Non-pigmented ciliary epithelial cell (primary cell): ENCODE results near the gene PLB1.

Source experiments
- DNase-seq: peaks from one replicate; pipeline ENCODE4 v3.0.0-alpha.2; 2010; ENCODE audit warnings: low read depth

The PLB1 gene

GRCh38 chr2:28564346-28564745, 68.5 kb downstream of the PLB1 start:
- no peak for DNase-seq

- no peak for DNase-seq
Observed at GRCh38 chr2:28565033-28565432, 69.2 kb downstream of the PLB1 start.

DNA sequence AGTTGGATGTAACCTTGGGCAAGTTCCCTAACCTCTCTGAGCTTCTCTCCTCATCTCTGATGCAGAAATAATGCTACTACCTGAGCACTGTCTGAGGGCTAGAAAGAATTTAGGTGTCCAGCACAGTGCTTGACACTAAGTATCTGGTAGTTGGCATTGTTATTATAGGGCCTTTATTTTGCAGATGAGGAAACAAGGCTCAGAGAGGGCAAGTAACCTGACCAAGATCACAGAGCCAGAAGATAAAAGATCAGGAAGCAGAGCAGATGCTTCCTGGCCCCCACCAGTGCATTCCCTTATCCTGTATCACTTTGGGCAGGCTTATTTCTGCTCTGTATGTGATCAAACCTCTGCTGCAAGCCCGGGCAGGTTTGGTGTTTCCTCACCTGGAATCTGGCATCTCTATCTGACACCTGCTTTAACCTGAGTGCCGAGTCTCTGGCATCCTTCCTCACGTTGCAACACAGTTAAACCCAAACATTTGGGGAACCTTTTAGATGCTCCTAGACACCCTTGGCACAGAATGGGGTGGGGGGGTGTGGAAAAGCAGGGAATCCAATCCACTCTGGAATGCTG, 69.9 kb downstream of the PLB1 start:
- no peak for DNase-seq

GRCh38 chr2:28566521-28567041, 70.7 kb downstream of the PLB1 start:
- DNase-seq, result no peak

- no peak for DNase-seq
Observed at GRCh38 chr2:28567061-28567471, 71.2 kb downstream of the PLB1 start.

GRCh38 chr2:28568036-28568435, 72.2 kb downstream of the PLB1 start:
- no peak for DNase-seq

DNA sequence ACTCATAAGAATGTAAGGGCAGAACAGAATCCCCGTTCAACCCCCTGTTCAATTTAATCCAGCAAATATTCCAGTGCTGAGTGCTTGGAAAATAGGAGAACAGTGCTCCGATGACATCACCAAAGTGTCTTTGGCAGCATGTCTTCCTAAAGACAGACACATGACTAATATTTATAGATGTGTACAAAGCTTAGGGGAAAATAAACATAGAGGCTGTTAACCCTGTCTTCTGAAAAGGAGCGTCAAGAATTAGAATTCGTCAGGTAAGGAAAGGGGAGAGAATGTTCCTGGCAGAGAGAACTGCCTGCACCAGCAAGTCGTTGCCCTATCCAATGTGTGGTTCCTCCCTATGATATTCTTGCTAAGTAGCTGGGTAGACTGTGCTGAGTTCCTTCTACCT, 72.7 kb downstream of the PLB1 start:
- no peak for DNase-seq

GRCh38 chr2:28570431-28570830, 74.6 kb downstream of the PLB1 start:
- no peak for DNase-seq

DNA sequence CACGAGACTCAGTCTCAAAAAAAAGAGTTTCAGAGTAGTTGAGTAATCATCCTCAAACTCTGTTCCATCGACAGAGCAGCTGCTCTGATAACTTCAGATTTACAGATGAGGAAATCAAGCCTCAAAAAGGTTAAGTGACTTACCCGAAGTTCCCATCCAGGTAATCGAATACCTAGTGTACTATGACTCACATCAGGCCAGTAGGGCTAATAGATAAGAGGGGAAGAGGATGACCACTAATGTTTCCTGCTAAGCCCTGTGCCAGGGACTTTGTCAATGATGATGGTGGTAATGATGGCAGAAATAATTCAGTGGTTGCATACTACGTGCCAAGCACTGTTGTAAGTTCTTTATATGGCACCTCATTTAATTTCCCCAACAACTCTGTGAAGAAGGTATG, 80.9 kb downstream of the PLB1 start:
- DNase-seq, result no peak

DNA sequence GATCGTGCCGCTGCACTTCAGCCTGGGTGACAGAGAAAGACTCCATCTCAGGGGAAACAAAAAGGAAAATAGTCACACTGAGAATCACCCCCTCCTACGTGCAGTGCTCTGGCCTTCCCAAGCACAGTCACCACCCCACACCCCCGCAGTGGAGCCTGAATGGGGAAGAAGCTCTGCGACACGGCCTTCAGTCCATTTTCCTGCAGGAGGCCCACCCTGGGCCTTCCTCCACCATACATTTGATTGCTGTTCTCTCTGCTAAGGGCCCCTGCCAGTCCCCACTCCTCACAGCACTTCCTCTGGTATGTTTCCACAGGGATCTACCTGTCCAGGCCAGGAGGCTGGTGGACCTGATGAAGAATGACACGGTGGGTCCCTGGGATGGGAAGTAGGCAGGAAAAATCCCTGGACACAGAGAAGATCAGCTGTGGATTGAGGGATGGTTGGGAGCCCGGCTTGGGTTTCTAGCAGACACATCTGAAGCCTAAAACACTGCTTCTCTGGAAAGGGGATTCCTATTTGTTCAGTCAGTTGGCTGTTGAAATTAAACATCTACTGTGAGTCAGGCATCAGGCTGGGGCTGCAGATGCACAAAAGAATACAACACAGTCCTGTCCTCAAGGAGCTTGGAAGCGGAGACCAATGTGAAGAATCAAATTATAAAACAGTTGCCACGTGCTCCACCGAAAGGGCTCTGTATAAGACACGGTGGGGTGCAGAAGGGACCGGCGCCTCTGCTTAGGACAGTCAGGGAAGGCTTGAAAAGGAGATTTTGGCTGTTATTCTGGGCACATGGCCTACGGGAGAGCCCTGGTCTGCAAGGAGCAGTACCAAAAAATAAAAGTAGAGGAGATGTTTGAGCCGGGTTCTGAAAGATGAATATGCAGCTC, 82.2 kb downstream of the PLB1 start:
- DNase-seq, result no peak

GRCh38 chr2:28578774-28579173, 82.9 kb downstream of the PLB1 start:
- no peak for DNase-seq

GRCh38 chr2:28579606-28580005, 83.7 kb downstream of the PLB1 start:
- DNase-seq, result no peak

GRCh38 chr2:28580078-28580477, 84.2 kb downstream of the PLB1 start:
- DNase-seq, result no peak

DNA sequence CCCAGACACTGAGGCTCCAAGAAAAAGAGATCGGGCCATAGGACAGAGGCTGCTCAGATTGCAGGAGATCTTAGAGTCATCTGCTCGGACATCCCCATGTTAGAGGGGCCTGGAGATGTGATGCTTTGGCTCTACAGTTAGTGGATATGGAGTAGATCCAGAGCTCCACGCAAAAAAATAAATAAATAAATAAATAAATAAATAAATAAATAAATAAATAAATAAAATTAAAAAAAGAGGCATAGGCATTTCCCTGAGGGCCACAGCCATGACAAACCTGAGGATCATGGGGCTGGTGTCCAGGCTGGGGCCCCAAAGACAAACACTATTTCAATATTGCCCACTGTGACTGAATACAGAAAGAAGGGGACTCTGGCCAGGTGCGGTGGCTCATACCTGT, 85.5 kb downstream of the PLB1 start:
- DNase-seq, result no peak

- DNase-seq, result no peak
Observed at GRCh38 chr2:28582152-28582551, 86.3 kb downstream of the PLB1 start.

DNA sequence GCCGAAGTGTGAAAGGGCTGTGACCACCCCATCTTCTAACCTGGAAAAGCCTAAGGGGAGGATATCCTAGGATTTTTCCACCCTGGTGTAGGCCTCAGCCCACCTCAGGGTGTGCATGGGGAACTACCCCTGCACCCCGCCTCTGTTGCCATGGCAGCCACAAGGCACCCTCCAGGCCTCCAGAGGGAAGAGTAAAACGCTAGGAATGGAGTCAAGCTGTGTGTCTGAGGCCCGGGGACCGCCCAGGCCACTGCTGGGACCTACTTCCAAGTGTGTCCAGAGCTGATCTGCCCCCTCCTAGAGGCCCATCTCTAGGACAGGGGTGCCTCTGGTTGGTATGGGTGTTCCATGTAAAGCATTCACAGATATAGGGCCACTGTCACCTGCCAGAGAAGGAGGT, 86.7 kb downstream of the PLB1 start:
- DNase-seq, result no peak

DNA sequence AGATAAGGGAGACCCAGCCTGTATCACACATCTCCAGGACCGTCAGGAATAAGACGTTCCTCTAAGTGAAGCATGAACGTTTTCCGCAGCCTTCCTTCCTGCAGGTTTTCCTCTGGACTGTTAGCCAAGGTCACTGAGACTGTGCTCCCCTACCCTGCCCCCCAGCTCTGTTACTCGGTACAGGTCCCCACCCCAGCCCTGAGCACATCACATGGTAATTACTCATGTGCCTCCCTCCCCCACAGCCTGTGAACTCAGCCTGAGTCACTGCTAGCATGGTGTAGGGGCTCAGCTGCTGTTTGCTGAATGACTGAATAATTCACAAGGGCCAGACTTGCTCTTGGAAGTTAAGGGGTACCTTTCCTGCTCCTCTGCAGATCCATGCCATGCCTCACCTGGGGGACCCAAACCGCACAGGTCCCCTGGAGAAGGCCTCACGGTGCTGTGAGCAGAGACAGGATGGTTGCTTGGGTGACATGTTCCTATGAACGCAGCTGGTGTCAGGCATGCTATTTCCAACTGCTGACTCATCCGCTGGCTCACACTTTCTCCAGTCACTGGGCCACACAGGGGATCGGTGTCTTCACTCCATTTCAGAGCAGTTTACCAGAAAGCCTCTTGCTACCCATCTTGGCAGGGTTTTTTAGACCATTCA, 88.2 kb downstream of the PLB1 start:
- DNase-seq, result peak; percentile 88

- DNase-seq, result no peak
Observed at GRCh38 chr2:28586867-28587266, 91.0 kb downstream of the PLB1 start.

- no peak for DNase-seq
Observed at GRCh38 chr2:28587526-28588291, 91.8 kb downstream of the PLB1 start.

DNA sequence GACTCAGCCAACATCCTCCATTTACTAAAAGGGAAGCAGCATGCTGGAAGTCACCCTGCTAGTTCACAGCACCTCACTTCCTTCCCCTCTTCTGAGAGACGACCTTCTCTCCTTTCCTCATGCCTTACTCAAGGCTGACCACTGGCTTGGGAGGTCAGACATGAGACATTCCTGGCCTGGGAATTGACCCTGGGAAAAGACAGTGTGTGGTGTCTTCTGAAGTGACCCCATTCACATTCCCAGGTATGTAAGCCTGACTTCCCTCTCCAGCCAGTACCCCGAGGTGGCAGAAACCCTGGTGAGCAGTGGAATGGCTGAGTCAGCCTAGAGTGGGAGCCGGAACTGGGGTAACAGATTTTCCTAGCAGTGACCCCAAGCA, 92.4 kb downstream of the PLB1 start:
- no peak for DNase-seq

DNA sequence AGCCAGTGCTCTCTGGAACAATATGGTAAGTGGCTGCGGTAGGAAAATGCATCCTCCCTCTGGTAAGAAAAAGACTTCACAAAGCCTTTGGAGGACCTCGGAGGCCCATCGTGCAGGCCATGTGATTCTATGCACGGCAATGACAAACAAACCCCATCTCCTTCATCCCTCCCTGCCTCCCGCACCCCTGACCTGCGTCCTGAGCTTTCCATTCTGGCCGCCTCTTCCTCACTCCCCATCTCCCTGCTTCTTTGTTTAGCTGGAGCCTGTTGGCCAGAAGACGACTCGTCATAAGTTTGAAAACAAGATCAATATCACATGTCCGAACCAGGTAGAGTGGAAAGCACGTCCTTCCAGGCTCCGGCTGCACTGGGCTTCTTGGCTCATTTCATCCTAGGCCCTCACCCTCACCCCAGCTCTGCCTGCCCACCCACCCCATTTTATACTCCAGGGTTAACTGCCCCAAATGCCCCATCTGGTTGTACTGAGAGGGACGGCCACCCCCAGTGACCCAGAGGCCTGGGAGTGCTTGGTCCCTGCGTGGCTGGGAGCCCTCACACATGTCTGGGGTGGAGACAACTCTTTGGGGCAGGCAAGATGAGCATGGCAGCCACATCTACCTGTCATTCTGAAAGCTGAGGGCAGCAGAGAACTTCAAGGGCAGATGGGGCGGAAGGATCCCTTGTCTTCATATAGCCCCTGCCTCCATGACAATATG, 94.0 kb downstream of the PLB1 start:
- no peak for DNase-seq
